ENCODE results near the gene PRKCD.

The PRKCD gene

DNA sequence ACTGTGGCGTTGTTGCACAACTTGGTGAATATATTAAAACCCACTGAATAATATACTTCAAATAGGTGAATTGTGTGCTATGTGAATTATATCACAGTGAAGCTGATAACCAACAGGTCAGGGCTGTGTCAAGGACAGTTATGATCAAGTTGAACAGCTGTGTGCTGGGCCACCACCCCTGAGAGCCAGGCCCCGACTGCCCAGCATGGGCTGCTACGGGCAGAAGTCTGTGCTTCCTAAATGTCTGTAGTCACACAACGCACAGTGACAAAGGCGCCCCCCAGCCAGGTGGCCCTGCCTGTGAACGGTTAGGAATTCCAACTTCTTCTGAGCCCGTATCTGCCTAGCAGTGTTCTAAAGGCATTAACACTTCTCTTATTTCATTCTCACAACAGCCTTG, 62.0 kb downstream of the PRKCD start:
- Histone ChIP-seq H3K4me3 (ENCODE audit: low read length) (no peak overlapping the region), H3K9ac (ENCODE audit: low read length) (no peak overlapping the region), H3K4me1 (ENCODE audit: control insufficient read depth, insufficient read depth, low read length) (no peaks in the 10 kb centered on the region), H3K9me3 (ENCODE audit: control insufficient read depth, low read length) (no peaks in the 10 kb centered on the region), H3K36me3 (ENCODE audit: control insufficient read depth, insufficient read depth, low read length) (peaks cover 12% of the 10 kb centered on the region), H3K27me3 (ENCODE audit: control insufficient read depth, insufficient read depth, low read length) (no peaks in the 10 kb centered on the region)

DNA sequence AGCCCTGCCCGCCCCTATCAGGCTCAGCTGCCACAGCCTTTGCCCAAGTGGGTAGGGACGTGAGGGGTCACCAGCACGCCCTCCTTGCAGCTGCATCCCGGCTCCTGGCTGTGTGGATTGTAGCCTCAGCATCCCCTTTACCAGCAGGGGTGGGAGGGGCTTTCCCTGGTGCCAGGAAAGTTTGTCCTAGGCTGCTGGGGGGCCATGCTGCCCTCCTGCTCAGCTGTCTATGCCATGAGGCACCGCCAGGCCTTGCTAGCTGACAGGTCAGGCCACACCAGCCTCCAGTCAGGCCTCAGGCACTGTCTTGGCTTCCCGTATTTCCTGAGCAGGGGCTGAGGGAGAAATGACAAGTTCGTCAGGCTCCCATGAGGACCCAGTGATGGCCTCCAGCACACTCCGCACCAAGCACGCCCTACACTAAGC, 62.5 kb downstream of the PRKCD start:
- Histone ChIP-seq H3K4me1 (ENCODE audit: control insufficient read depth, insufficient read depth, low read length) (no peaks in the 10 kb centered on the region), H3K9ac (ENCODE audit: low read length) (no peak overlapping the region), H3K36me3 (ENCODE audit: control insufficient read depth, insufficient read depth, low read length) (peaks cover 15% of the 10 kb centered on the region), H3K9me3 (ENCODE audit: control insufficient read depth, low read length) (no peaks in the 10 kb centered on the region), H3K4me3 (ENCODE audit: low read length) (no peak overlapping the region), H3K27me3 (ENCODE audit: control insufficient read depth, insufficient read depth, low read length) (no peaks in the 10 kb centered on the region)

DNA sequence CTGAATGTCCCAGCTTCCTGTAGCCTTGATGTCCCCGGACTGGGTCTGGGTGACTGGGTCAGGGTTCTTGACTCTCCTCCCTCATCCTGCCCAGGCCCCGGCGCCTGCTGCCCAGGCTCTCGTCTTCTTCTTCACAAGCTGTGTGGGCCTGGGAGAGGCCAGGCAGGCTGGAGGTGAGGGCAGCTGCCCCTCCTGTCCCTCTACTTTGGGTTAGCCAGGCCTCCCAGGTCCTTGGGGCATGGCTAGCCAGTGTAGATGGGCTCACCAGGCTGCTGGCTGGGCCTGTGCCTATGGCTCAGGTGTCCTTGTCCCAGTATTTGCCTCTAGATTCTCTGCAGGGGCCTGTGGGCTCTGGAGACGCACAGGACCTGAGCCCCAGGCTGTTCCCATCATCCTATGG, 63.0 kb downstream of the PRKCD start:
- no peaks in the 10 kb centered on the region for H3K27me3 ChIP-seq (ENCODE audit: control insufficient read depth, insufficient read depth, low read length)
- H3K9me3 ChIP-seq (ENCODE audit: control insufficient read depth, low read length), result no peaks in the 10 kb centered on the region
- H3K4me3 ChIP-seq (ENCODE audit: low read length), result no peak overlapping the region
- H3K36me3 ChIP-seq (ENCODE audit: control insufficient read depth, insufficient read depth, low read length), result peaks cover 18% of the 10 kb centered on the region
- no peaks in the 10 kb centered on the region for H3K4me1 ChIP-seq (ENCODE audit: control insufficient read depth, insufficient read depth, low read length)
- H3K9ac ChIP-seq (ENCODE audit: low read length), result no peak overlapping the region

DNA sequence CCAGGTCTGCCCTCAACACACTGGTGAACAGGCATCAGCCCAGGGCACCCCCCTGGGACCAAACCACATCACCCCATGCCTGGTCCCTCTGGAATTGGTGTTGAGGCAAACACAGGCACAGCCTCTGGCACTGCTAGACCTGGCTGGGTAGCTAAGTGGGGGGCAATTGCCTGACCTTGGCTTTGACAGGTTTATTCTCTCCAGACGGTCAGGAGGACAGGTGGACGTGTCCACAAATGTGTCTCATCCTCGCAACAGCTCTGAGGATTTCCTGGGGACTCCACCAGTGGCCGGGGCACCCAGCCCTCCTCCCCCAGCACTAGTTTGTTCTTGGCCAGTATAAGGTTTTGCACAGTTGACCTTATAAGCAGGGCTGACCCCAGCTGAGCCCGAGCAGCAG, 63.5 kb downstream of the PRKCD start:
- Histone ChIP-seq H3K9me3 (ENCODE audit: control insufficient read depth, low read length) (no peaks in the 10 kb centered on the region), H3K4me1 (ENCODE audit: control insufficient read depth, insufficient read depth, low read length) (no peaks in the 10 kb centered on the region), H3K4me3 (ENCODE audit: low read length) (no peak overlapping the region), H3K27me3 (ENCODE audit: control insufficient read depth, insufficient read depth, low read length) (no peaks in the 10 kb centered on the region), H3K36me3 (ENCODE audit: control insufficient read depth, insufficient read depth, low read length) (peaks cover 22% of the 10 kb centered on the region), H3K9ac (ENCODE audit: low read length) (no peak overlapping the region)

DNA sequence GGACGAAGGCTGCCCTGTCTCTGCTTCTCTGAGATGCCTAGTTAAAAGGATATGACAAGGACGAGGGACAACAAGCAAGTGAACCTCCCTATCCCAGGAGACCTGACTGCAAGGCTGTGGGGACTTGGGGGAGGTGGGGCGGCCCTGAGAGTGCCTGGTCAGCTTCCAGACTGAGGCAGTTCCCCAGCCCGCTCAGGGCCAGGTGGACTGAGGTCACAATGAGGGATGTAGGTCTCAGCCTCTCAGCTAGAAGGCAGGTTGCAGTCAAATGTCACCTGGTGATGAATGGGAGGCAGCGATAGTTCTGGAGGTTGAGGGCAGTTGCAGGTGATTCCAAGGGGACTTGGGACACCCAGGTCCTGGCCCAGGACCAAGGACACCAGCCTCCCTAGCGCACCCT, 64.2 kb downstream of the PRKCD start:
- no peak overlapping the region for H3K9ac ChIP-seq (ENCODE audit: low read length)
- H3K4me1 ChIP-seq (ENCODE audit: control insufficient read depth, insufficient read depth, low read length), result no peaks in the 10 kb centered on the region
- H3K4me3 ChIP-seq (ENCODE audit: low read length), result no peak overlapping the region
- H3K9me3 ChIP-seq (ENCODE audit: control insufficient read depth, low read length), result no peaks in the 10 kb centered on the region
- H3K27me3 ChIP-seq (ENCODE audit: control insufficient read depth, insufficient read depth, low read length), result no peaks in the 10 kb centered on the region
- H3K36me3 ChIP-seq (ENCODE audit: control insufficient read depth, insufficient read depth, low read length), result peaks cover 27% of the 10 kb centered on the region

DNA sequence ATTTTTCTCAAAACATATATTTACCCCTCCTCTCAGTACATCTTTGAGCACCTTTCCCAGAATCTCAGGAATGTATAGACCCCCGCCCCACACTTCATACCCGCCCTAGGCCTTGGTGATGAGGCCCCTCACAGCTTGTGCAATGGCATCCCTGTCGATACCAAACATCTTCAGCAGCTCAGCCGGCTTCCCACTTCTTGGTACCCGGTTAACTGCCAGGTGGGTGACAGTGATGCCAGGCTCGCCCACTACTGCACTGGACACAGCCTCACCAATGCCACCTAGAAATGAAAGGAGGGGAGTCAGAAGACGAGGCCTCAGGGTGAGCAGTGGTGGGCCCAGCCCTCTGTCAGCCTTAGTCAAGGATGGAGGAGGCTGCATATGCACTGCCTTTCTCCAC, 64.6 kb downstream of the PRKCD start:
- no peaks in the 10 kb centered on the region for H3K27me3 ChIP-seq (ENCODE audit: control insufficient read depth, insufficient read depth, low read length)
- no peak overlapping the region for H3K4me3 ChIP-seq (ENCODE audit: low read length)
- no peaks in the 10 kb centered on the region for H3K4me1 ChIP-seq (ENCODE audit: control insufficient read depth, insufficient read depth, low read length)
- H3K9ac ChIP-seq (ENCODE audit: low read length), result no peak overlapping the region
- H3K36me3 ChIP-seq (ENCODE audit: control insufficient read depth, insufficient read depth, low read length), result peaks cover 27% of the 10 kb centered on the region
- no peaks in the 10 kb centered on the region for H3K9me3 ChIP-seq (ENCODE audit: control insufficient read depth, low read length)

DNA sequence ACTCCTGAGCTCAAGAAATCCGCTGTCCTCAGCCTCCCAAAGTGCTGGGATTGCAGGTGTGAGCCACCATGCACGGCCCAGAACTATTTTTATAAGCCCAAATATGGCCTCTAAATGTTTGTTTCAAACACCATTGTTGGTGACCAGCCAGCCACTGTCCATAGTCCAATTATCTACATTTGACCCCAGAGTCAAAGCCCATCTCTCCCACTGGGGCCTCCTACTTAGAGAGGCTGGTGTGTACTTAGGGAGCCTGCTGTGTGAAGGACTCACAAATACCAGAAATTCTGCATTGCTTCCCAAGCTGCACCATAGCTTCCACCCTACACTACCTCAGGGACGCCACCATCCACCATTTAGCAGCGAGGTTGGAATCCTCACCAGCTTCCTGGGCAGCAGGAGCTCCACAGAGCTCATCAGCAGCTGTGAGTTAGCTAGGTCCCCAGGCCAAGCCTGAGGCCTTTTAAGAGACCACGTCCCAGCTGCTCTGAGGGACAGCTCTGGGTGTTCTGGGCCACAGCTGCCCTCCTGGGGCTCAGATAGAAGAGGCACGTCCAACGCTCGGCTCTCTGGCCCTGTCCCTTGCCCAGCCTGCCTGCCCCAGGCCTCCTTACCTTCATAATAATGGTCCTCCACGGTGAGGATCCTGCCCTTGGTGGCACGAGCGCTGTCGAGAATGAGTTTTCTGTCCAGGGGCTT, 65.3 kb downstream of the PRKCD start:
- no peaks in the 10 kb centered on the region for H3K27me3 ChIP-seq (ENCODE audit: control insufficient read depth, insufficient read depth, low read length)
- H3K9ac ChIP-seq (ENCODE audit: low read length), result no peak overlapping the region
- peaks cover 33% of the 10 kb centered on the region for H3K36me3 ChIP-seq (ENCODE audit: control insufficient read depth, insufficient read depth, low read length)
- H3K4me1 ChIP-seq (ENCODE audit: control insufficient read depth, insufficient read depth, low read length), result no peaks in the 10 kb centered on the region
- no peak overlapping the region for H3K4me3 ChIP-seq (ENCODE audit: low read length)
- H3K9me3 ChIP-seq (ENCODE audit: control insufficient read depth, low read length), result no peaks in the 10 kb centered on the region

DNA sequence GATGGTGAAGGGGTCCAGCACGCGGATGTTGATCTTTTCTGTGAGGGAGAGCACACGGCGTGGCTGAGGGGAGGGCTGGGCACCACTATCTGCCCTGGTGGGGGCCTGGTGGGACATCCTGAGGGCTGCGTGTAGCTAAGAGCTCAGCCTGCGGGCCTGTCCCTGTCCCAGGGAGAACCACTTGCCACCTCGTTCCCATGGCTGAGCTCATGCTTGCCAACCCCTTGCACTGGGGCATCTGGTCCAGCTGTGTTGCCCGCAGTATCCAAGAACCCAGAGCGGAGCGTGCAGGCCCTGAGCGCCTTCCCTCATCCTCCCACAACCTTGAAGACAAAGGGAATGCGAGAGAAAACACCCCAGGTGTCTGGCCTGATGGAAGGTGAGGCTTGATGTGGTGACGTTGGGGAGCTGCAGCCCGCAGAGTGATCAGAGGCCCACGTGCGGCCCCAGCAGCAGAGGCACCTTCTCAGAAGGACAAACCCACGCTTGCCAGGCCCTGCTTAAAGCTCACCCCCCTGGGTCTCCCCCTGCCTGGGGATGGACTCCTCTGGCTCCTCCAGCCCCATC, 65.9 kb downstream of the PRKCD start:
- Histone ChIP-seq H3K36me3 (ENCODE audit: control insufficient read depth, insufficient read depth, low read length) (peaks cover 35% of the 10 kb centered on the region), H3K9ac (ENCODE audit: low read length) (no peak overlapping the region), H3K4me3 (ENCODE audit: low read length) (no peak overlapping the region)

DNA sequence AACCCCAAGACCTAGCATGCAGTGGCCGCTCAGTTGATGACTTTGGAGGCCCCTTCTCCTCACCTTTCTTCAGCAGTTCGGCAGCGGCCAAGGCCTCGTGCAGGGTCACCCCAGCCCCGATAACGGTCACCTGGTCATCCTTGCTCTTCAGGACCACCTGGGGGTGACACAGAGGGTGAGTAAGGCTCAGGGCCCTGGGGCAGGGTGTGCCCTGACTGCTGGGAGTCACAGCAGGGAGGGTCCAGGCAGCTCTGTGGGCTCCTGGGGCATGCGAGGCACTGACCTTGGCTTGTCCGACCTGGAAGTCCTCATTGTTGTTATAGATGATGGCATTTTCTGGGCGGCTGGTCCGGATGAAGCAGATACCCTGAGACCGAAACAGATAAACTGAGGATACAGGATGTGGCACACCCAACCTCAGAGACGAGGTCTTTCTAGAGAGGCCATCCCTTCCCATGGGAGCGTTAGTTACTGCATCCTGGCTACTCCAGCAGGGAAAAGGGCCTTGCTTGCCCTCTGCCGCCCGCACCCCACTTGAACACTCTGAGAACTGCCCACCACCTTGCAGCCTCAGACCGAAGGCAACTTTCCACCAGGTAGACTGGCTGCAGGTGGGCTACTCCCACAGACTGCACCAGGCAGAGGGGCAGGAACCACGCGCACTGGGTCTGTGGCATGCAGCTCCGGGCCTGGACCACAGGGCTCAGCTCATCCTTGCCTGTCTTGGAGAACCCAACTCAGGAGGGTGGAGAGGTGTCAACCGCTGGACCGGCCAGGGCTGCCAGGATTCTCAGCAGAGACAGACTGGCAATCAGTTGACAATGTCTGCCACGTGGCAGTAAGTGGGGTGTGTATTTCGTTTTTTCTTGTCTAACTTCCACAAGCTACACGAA, 67.2 kb downstream of the PRKCD start:
- Histone ChIP-seq H3K27me3 (ENCODE audit: control insufficient read depth, insufficient read depth, low read length) (no peaks in the 10 kb centered on the region), H3K9ac (ENCODE audit: low read length) (no peak overlapping the region), H3K4me1 (ENCODE audit: control insufficient read depth, insufficient read depth, low read length) (no peaks in the 10 kb centered on the region), H3K9me3 (ENCODE audit: control insufficient read depth, low read length) (no peaks in the 10 kb centered on the region), H3K4me3 (ENCODE audit: low read length) (no peak overlapping the region), H3K36me3 (ENCODE audit: control insufficient read depth, insufficient read depth, low read length) (peaks cover 45% of the 10 kb centered on the region)

More for the DNA sequence above, 65.9 kb downstream of the PRKCD start:
- Histone ChIP-seq H3K4me1 (ENCODE audit: control insufficient read depth, insufficient read depth, low read length) (no peaks in the 10 kb centered on the region), H3K27me3 (ENCODE audit: control insufficient read depth, insufficient read depth, low read length) (no peaks in the 10 kb centered on the region), H3K9me3 (ENCODE audit: control insufficient read depth, low read length) (no peaks in the 10 kb centered on the region)

DNA sequence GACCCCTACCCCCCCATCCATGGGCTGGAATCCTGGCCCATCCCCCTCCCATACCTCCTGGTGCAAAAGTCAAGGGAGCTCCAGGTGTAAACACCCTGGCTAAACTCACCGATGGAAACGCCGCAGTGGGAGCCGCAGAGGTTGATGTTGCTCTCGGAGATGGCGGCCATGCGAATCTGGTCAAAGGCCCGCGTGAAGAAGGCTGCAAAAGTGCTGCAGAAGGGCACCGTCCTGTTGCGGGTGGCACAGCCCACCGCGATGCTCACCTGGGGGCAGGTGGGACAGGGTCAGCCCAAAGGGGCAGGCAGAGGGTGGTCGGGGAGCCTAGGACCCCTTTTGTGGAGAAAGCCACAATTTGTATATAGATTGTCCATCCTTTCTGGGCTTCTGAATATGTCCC, 68.2 kb downstream of the PRKCD start:
- Histone ChIP-seq H3K27me3 (ENCODE audit: control insufficient read depth, insufficient read depth, low read length) (no peaks in the 10 kb centered on the region), H3K9me3 (ENCODE audit: control insufficient read depth, low read length) (no peaks in the 10 kb centered on the region), H3K4me1 (ENCODE audit: control insufficient read depth, insufficient read depth, low read length) (no peaks in the 10 kb centered on the region), H3K9ac (ENCODE audit: low read length) (no peak overlapping the region), H3K36me3 (ENCODE audit: control insufficient read depth, insufficient read depth, low read length) (peaks cover 46% of the 10 kb centered on the region), H3K4me3 (ENCODE audit: low read length) (no peak overlapping the region)

DNA sequence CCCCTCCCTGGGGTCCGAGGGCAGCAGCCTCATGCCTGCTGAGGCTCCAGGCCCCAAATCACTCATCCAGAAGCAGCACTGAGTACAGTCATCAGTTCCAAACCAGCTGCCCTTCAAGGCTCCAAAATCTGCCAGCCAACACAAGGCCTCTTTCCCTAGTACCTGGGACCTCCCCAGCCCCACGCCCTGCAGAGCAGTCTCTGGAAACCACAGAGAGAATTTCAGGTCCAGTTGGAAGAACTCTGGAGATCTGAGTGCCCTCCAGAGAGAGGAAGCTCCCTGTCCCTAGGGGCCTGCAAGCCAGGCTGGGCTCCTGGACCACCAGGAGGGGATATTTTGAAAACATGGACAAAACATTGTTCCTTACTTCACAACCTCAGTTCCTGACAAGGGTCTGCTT, 68.6 kb downstream of the PRKCD start:
- no peaks in the 10 kb centered on the region for H3K27me3 ChIP-seq (ENCODE audit: control insufficient read depth, insufficient read depth, low read length)
- H3K9me3 ChIP-seq (ENCODE audit: control insufficient read depth, low read length), result no peaks in the 10 kb centered on the region
- peaks cover 50% of the 10 kb centered on the region for H3K36me3 ChIP-seq (ENCODE audit: control insufficient read depth, insufficient read depth, low read length)
- no peak overlapping the region for H3K4me3 ChIP-seq (ENCODE audit: low read length)
- H3K4me1 ChIP-seq (ENCODE audit: control insufficient read depth, insufficient read depth, low read length), result no peaks in the 10 kb centered on the region
- H3K9ac ChIP-seq (ENCODE audit: low read length), result no peak overlapping the region

DNA sequence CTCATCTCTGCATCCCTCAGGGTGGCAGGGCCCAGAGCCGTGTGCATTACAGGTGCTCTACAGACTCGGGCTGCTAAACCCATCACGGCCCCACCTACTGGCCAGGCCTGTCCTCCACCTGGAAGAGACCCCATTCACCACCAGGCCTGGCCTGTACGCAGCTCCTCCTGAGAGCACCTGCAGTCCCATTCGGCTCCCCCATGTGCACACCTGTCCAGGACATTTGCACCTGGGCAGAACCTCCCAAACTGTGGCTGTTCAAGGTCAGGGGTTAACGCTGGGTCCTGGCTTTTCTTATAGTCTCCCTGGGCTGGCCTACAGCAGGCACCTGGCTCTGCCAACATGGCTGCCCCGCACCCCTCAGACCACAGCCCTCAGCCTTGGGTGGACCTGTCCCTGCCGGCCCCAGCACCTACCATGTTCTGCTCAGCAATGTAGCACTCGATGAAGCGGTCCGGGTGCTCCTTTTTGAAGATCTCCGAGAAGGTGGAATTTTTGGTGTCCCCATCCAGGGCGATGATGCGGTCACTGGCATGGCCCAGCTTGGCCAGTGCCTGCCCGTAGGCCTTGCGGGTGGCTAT, 69.1 kb downstream of the PRKCD start:
- H3K9ac ChIP-seq (ENCODE audit: low read length), result no peak overlapping the region
- no peaks in the 10 kb centered on the region for H3K27me3 ChIP-seq (ENCODE audit: control insufficient read depth, insufficient read depth, low read length)
- H3K36me3 ChIP-seq (ENCODE audit: control insufficient read depth, insufficient read depth, low read length), result peaks cover 53% of the 10 kb centered on the region
- no peak overlapping the region for H3K4me3 ChIP-seq (ENCODE audit: low read length)
- no peaks in the 10 kb centered on the region for H3K9me3 ChIP-seq (ENCODE audit: control insufficient read depth, low read length)
- no peaks in the 10 kb centered on the region for H3K4me1 ChIP-seq (ENCODE audit: control insufficient read depth, insufficient read depth, low read length)

Measured in mucosa of stomach (tissue), 1 donor.